ENCODE measurements around the gene DDIT3. TPM values are rescaled to one million over a fixed set of nuclear protein-coding genes. Genes with fewer than 3 reads are reported as not detected.
A peak's percentile ranks its signal among the peaks of the same experiment; 100 is the strongest.

Gene DDIT3
- total RNA-seq, 1 donor from 2014 or later = 42.6 TPM

GRCh38 chr12:57554453-57554852 lies 34.1 kb upstream of the DDIT3 start:
- Mint-ChIP-seq H3K4me3 (ENCODE audit: unreplicated experiment) (no peak overlapping the region), H3K9me3 (ENCODE audit: unreplicated experiment) (no peaks in the 10 kb centered on the region), H3K27ac (ENCODE audit: unreplicated experiment) (no peak overlapping the region), H3K36me3 (ENCODE audit: low read depth, unreplicated experiment) (peaks cover 3% of the 10 kb centered on the region), H3K27me3 (ENCODE audit: low read depth, unreplicated experiment) (no peaks in the 10 kb centered on the region), H3K4me1 (ENCODE audit: low read depth, unreplicated experiment) (peaks cover 28% of the 10 kb centered on the region)
- no peaks in the 10 kb centered on the region for H3K27me3 ChIP-seq (ENCODE audit: insufficient read depth, low read length)
- TF ChIP-seq EZH2 (IDR thresholded peaks at IDR 0.05; ENCODE audit: insufficient read depth, low read length) (no peak), CTCF (IDR thresholded peaks at IDR 0.05; ENCODE audit: insufficient read depth, low read depth, low read length) (no peak)
- H2AFZ ChIP-seq (ENCODE audit: low read depth, low read length) = no peak overlapping the region
- H4K20me1 ChIP-seq (ENCODE audit: insufficient read depth, low read length) = peaks cover 7% of the 10 kb centered on the region
- DNase-seq (ENCODE audit: low read depth) (no peak), FAIRE-seq (no peak)
- H3K79me2 ChIP-seq (ENCODE audit: insufficient read depth, low read length) = no peaks in the 10 kb centered on the region
- no peaks in the 10 kb centered on the region for H3K9me3 ChIP-seq (ENCODE audit: insufficient read depth, low read depth, low read length)
- no peak overlapping the region for H3K4me2 ChIP-seq (ENCODE audit: low read length)
- H3K4me1 ChIP-seq (ENCODE audit: insufficient read depth, low read length) = peaks cover 13% of the 10 kb centered on the region
- no peaks in the 10 kb centered on the region for H3K36me3 ChIP-seq (ENCODE audit: insufficient read depth, low read length)
- no peak overlapping the region for H3K4me3 ChIP-seq (ENCODE audit: insufficient read depth, low read depth, low read length)
- H3K27ac ChIP-seq (ENCODE audit: low read depth, low read length) = no peak overlapping the region
- no peak overlapping the region for H3K9ac ChIP-seq (ENCODE audit: low read length)

- TF ChIP-seq CTCF (IDR thresholded peaks at IDR 0.05; ENCODE audit: insufficient read depth, low read depth, low read length) (no peak), EZH2 (IDR thresholded peaks at IDR 0.05; ENCODE audit: insufficient read depth, low read length) (no peak)
- Mint-ChIP-seq H3K4me1 (ENCODE audit: low read depth, unreplicated experiment) (peaks cover 28% of the 10 kb centered on the region), H3K36me3 (ENCODE audit: low read depth, unreplicated experiment) (peaks cover 3% of the 10 kb centered on the region), H3K27me3 (ENCODE audit: low read depth, unreplicated experiment) (peaks cover 7% of the 10 kb centered on the region), H3K4me3 (ENCODE audit: unreplicated experiment) (peak overlapping the region; percentile 63), H3K9me3 (ENCODE audit: unreplicated experiment) (peaks cover 3% of the 10 kb centered on the region), H3K27ac (ENCODE audit: unreplicated experiment) (peak overlapping the region; percentile 8)
- Histone ChIP-seq H3K27me3 (ENCODE audit: insufficient read depth, low read length) (peaks cover 8% of the 10 kb centered on the region), H3K27ac (ENCODE audit: low read depth, low read length) (no peak overlapping the region), H3K9ac (ENCODE audit: low read length) (no peak overlapping the region), H3K36me3 (ENCODE audit: insufficient read depth, low read length) (no peaks in the 10 kb centered on the region), H2AFZ (ENCODE audit: low read depth, low read length) (peak overlapping the region; percentile 14), H3K4me3 (ENCODE audit: insufficient read depth, low read depth, low read length) (no peak overlapping the region), H3K4me2 (ENCODE audit: low read length) (peak overlapping the region; percentile 69), H3K4me1 (ENCODE audit: insufficient read depth, low read length) (peaks cover 13% of the 10 kb centered on the region), H3K9me3 (ENCODE audit: insufficient read depth, low read depth, low read length) (no peaks in the 10 kb centered on the region), H3K79me2 (ENCODE audit: insufficient read depth, low read length) (no peaks in the 10 kb centered on the region), H4K20me1 (ENCODE audit: insufficient read depth, low read length) (peaks cover 7% of the 10 kb centered on the region)
- FAIRE-seq (no peak), DNase-seq (ENCODE audit: low read depth) (no peak)
Measured at GRCh38 chr12:57553343-57554202, 33.3 kb upstream of the DDIT3 start.

DNA sequence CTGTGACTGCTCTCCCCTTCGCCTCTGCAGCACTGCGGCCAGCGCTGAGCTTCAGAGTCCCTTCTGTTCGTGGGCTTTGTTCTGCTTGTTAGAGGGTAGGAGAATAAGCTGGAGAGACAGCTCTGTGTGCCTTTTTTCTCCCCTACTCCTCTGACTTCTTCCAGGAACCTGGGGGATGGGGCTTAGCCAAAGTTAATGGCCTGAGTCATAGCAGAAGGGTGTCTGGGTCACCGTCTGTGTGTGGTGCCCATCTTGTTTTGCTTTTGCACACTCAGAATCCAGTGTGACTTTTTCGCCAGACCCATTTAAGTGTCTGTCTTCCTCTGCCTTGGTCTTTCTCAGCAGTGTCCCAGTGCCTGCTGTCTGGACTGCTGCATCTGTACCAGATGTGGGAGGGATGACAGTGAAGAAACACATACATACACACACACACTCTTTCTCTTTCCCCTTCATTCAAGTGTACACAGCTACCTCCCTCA lies 32.6 kb upstream of the DDIT3 start:
- FAIRE-seq (no peak), DNase-seq (ENCODE audit: low read depth) (peak; percentile 47)
- Histone ChIP-seq H4K20me1 (ENCODE audit: insufficient read depth, low read length) (peaks cover 7% of the 10 kb centered on the region), H3K9me3 (ENCODE audit: insufficient read depth, low read depth, low read length) (no peaks in the 10 kb centered on the region), H3K36me3 (ENCODE audit: insufficient read depth, low read length) (no peaks in the 10 kb centered on the region), H3K79me2 (ENCODE audit: insufficient read depth, low read length) (no peaks in the 10 kb centered on the region), H3K9ac (ENCODE audit: low read length) (no peak overlapping the region), H3K4me1 (ENCODE audit: insufficient read depth, low read length) (peaks cover 13% of the 10 kb centered on the region), H3K27ac (ENCODE audit: low read depth, low read length) (no peak overlapping the region), H3K4me2 (ENCODE audit: low read length) (peak overlapping the region; percentile 69), H2AFZ (ENCODE audit: low read depth, low read length) (peak overlapping the region; percentile 14), H3K4me3 (ENCODE audit: insufficient read depth, low read depth, low read length) (peak overlapping the region; percentile 18), H3K27me3 (ENCODE audit: insufficient read depth, low read length) (peaks cover 10% of the 10 kb centered on the region)
- H3K36me3 Mint-ChIP-seq (ENCODE audit: low read depth, unreplicated experiment) = peaks cover 3% of the 10 kb centered on the region
- H3K27me3 Mint-ChIP-seq (ENCODE audit: low read depth, unreplicated experiment) = peaks cover 11% of the 10 kb centered on the region
- H3K9me3 Mint-ChIP-seq (ENCODE audit: unreplicated experiment) = peaks cover 3% of the 10 kb centered on the region
- TF ChIP-seq CTCF (IDR thresholded peaks at IDR 0.05; ENCODE audit: insufficient read depth, low read depth, low read length) = no peak
- TF ChIP-seq EZH2 (IDR thresholded peaks at IDR 0.05; ENCODE audit: insufficient read depth, low read length) = no peak
- H3K27ac Mint-ChIP-seq (ENCODE audit: unreplicated experiment) = peak overlapping the region; percentile 8
- peaks cover 28% of the 10 kb centered on the region for H3K4me1 Mint-ChIP-seq (ENCODE audit: low read depth, unreplicated experiment)
- peak overlapping the region; percentile 63 for H3K4me3 Mint-ChIP-seq (ENCODE audit: unreplicated experiment)

All from astrocyte (in vitro differentiated cells and primary cell).